ENCODE results near the gene MTHFD2.
"Not testable (repeated sequence)": the region's sequence is repeated elsewhere in the genome, so short reads cannot be mapped to it uniquely, and the experiment has no call there.

MTHFD2 gene

DNA sequence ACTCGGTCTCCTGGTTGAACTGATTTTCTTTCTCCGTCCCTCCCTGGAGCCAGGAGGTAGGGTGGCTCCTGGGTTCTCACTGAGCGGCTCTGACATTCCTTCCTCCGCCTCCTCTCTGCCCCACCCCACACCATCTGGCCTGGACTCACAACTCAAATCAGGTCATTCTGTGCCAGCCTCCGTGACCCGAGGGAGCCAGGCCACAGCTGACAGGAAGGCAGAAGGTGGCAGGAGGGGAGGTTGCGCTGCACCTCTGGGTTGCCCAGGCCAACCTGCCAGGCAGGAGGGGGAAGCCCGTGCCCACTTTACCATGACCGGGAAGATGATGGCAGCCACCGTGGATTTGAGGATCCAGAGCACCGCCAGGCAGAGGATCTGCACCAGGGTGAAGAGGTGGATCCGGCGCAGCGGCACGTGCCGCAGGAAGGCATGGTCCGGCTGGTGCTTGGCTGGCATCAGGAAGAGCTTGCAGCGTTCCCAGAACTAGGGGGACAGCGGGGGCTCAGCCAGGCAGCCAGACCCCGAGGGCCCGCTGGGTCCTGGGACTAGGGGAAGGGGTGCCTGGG is 28.3 kb downstream of the MTHFD2 start:
- H3K9me3 ChIP-seq (ENCODE audit: control insufficient read depth, insufficient read depth, low read length): no peaks in the 10 kb centered on the region
- no peaks in the 10 kb centered on the region for H3K27me3 ChIP-seq (ENCODE audit: control insufficient read depth, insufficient read depth, low read length)
- no peaks in the 10 kb centered on the region for H3K36me3 ChIP-seq (ENCODE audit: control insufficient read depth, insufficient read depth, low read length)
- peaks cover 1% of the 10 kb centered on the region; the same call in 1 of the 2 replicates for H3K4me1 ChIP-seq (ENCODE audit: control insufficient read depth, insufficient read depth, low read length)
- WGBS (ENCODE audit: insufficient coverage, insufficient read length): no CpG with 5 or more reads among the region's 21 CpGs
- no peak for DNase-seq (ENCODE audit: low read depth, low spot score)
- no peak overlapping the region for H3K4me3 ChIP-seq (ENCODE audit: low read length)
- H3K27ac ChIP-seq (ENCODE audit: low read length): no peak overlapping the region

DNA sequence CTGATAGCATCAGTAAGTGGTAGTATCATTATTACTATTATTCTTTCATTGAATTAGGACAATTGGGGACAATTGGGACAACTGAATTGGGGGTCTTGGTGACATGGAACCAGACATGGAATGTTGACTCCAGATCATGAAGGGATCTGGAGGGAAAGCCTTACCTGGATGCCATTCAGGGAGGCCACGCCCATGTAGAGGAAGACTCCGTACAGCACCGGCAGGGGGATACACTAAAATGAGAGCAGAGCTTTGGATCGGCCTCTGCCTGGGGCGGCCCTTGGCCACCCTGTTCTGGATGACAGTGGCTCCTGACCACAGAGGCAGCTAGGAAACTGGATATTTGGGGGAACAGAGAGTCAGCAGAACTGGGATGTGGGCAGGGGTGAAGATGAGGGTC is 29.2 kb downstream of the MTHFD2 start:
- Histone ChIP-seq H3K4me1 (ENCODE audit: control insufficient read depth, insufficient read depth, low read length) (peaks cover 1% of the 10 kb centered on the region; the same call in 1 of the 2 replicates), H3K27me3 (ENCODE audit: control insufficient read depth, insufficient read depth, low read length) (no peaks in the 10 kb centered on the region), H3K4me3 (ENCODE audit: low read length) (no peak overlapping the region), H3K27ac (ENCODE audit: low read length) (no peak overlapping the region), H3K36me3 (ENCODE audit: control insufficient read depth, insufficient read depth, low read length) (no peaks in the 10 kb centered on the region), H3K9me3 (ENCODE audit: control insufficient read depth, insufficient read depth, low read length) (no peaks in the 10 kb centered on the region)
- WGBS (ENCODE audit: insufficient coverage, insufficient read length): no CpG with 5 or more reads among the region's 5 CpGs
- DNase-seq (ENCODE audit: low read depth, low spot score): no peak

DNA sequence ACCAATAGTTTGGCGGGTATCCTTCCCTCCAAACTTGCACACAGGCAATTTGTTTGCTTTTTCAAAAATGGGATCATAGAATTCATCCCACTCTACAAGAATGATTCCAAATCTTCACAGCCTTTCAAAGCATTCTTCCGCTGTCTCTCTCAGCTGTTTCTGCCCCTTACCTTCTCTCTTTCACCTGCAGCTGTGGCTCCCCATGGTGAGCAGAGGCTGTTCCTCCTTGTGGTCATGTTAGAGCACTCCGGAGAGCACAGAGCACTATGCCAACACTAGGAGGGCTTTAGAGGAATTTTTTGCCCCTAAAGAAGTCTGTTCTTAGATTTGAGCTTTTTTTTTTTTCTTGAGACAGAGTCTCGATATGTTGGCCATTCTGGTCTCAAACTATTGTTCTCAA is 30.4 kb downstream of the MTHFD2 start:
- no peak for DNase-seq (ENCODE audit: low read depth, low spot score)
- Histone ChIP-seq H3K36me3 (ENCODE audit: control insufficient read depth, insufficient read depth, low read length) (no peaks in the 10 kb centered on the region), H3K9me3 (ENCODE audit: control insufficient read depth, insufficient read depth, low read length) (no peaks in the 10 kb centered on the region), H3K4me1 (ENCODE audit: control insufficient read depth, insufficient read depth, low read length) (peaks cover 1% of the 10 kb centered on the region; the same call in 1 of the 2 replicates), H3K27ac (ENCODE audit: low read length) (no peak overlapping the region), H3K4me3 (ENCODE audit: low read length) (no peak overlapping the region), H3K27me3 (ENCODE audit: control insufficient read depth, insufficient read depth, low read length) (no peaks in the 10 kb centered on the region)
- no CpG with 5 or more reads among the region's 4 CpGs for WGBS (ENCODE audit: insufficient coverage, insufficient read length)

DNA sequence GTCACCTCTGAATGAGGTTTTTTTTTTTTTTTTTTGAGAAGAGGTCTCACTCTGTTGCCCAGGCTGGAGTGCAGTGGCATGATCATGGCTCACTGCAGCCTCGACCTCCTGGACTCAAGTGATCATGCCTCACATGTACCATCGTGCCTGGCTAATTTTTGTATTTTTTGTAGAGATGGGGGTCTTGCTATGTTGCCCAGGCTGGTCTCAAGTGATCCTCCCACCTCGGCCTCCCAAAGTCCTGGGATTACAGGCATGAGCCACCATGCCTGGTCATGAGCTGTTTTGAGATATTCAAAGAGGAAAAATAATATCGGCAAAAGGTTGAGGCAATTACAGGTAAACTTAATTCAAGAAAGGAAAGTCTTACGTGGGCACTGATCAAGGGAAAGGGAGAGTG is 31.4 kb downstream of the MTHFD2 start:
- H3K36me3 ChIP-seq (ENCODE audit: control insufficient read depth, insufficient read depth, low read length); H3K27ac ChIP-seq (ENCODE audit: low read length); DNase-seq (ENCODE audit: low read depth, low spot score); H3K27me3 ChIP-seq (ENCODE audit: control insufficient read depth, insufficient read depth, low read length); H3K9me3 ChIP-seq (ENCODE audit: control insufficient read depth, insufficient read depth, low read length); H3K4me3 ChIP-seq (ENCODE audit: low read length); H3K4me1 ChIP-seq (ENCODE audit: control insufficient read depth, insufficient read depth, low read length): not testable (repeated sequence)
- no CpG with 5 or more reads among the region's 5 CpGs for WGBS (ENCODE audit: insufficient coverage, insufficient read length)

DNA sequence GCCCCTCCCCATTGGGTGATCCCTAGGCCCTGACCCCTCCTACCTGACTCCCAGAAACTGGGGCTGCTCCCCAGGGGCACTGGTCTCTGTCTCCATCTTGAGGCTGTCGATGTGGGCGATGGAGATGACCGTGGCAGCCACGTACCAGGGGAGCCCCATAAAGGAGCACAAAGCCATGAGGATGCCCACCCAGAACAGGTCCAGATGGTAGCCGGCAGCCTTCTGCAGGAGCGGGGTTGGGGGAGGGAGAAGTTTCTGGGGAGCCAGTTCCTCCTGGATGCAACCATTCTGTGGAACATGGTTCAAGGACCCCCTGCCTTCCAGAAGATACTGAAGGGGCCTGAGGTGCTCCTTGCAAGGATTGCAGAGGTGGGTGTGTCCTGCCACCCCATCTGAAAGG is 34.0 kb downstream of the MTHFD2 start:
- DNase-seq (ENCODE audit: low read depth, low spot score): no peak
- Histone ChIP-seq H3K27me3 (ENCODE audit: control insufficient read depth, insufficient read depth, low read length) (no peaks in the 10 kb centered on the region), H3K36me3 (ENCODE audit: control insufficient read depth, insufficient read depth, low read length) (no peaks in the 10 kb centered on the region), H3K9me3 (ENCODE audit: control insufficient read depth, insufficient read depth, low read length) (no peaks in the 10 kb centered on the region), H3K4me1 (ENCODE audit: control insufficient read depth, insufficient read depth, low read length) (0 out of 2 replicates have a peak, but pooled peaks cover 1% of the 10 kb centered on the region), H3K27ac (ENCODE audit: low read length) (no peak overlapping the region), H3K4me3 (ENCODE audit: low read length) (no peak overlapping the region)
- no CpG with 5 or more reads among the region's 6 CpGs for WGBS (ENCODE audit: insufficient coverage, insufficient read length)

DNA sequence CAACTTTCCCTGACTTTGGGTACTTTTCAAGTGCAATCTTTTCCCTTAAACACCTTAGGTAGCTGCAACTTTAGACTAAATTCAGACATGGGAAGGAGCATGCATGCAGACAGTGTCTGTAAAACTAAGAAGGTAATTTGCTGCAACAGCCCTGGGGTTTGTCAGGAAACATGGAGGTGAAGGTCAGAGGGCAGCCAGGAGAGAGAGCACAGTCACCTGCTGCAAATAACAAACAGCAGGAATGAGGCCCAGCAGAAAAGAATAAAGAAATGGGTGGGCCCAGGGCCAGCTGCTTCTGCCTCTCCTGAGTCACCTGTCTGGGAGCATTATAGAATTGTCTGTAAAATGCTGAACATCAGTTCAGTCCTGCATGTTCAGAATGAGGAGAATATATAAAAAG is 35.2 kb downstream of the MTHFD2 start:
- H3K27ac ChIP-seq (ENCODE audit: low read length): no peak overlapping the region
- no peaks in the 10 kb centered on the region for H3K36me3 ChIP-seq (ENCODE audit: control insufficient read depth, insufficient read depth, low read length)
- no peak overlapping the region for H3K4me3 ChIP-seq (ENCODE audit: low read length)
- H3K9me3 ChIP-seq (ENCODE audit: control insufficient read depth, insufficient read depth, low read length): no peaks in the 10 kb centered on the region
- H3K4me1 ChIP-seq (ENCODE audit: control insufficient read depth, insufficient read depth, low read length): no peaks in the 10 kb centered on the region
- no peaks in the 10 kb centered on the region for H3K27me3 ChIP-seq (ENCODE audit: control insufficient read depth, insufficient read depth, low read length)
- DNase-seq (ENCODE audit: low read depth, low spot score): no peak

DNA sequence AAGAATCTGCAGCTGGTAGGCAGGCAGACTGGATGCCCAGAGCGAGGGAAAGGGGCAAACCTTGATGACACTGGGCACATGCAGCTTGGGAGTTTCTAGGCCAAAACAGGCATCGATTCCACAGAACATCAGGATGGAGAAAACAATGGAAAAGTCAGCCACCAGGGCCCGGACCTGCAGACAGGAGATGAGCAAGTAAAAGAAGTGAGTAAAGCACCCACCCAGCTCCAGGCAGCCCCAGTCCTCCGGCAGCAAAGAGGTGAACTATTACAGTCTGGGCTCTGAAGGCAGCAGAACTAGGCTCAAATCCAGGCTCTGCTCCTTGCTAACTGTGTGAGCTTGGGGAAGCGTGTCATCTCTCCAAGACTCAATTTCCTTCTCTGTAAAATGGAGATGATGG is 36.6 kb downstream of the MTHFD2 start:
- no peaks in the 10 kb centered on the region for H3K9me3 ChIP-seq (ENCODE audit: control insufficient read depth, insufficient read depth, low read length)
- H3K4me3 ChIP-seq (ENCODE audit: low read length): no peak overlapping the region
- H3K27me3 ChIP-seq (ENCODE audit: control insufficient read depth, insufficient read depth, low read length): no peaks in the 10 kb centered on the region
- no peaks in the 10 kb centered on the region for H3K4me1 ChIP-seq (ENCODE audit: control insufficient read depth, insufficient read depth, low read length)
- no CpG with 5 or more reads among the region's 5 CpGs for WGBS (ENCODE audit: insufficient coverage, insufficient read length)
- no peak for DNase-seq (ENCODE audit: low read depth, low spot score)
- no peaks in the 10 kb centered on the region for H3K36me3 ChIP-seq (ENCODE audit: control insufficient read depth, insufficient read depth, low read length)
- no peak overlapping the region for H3K27ac ChIP-seq (ENCODE audit: low read length)

DNA sequence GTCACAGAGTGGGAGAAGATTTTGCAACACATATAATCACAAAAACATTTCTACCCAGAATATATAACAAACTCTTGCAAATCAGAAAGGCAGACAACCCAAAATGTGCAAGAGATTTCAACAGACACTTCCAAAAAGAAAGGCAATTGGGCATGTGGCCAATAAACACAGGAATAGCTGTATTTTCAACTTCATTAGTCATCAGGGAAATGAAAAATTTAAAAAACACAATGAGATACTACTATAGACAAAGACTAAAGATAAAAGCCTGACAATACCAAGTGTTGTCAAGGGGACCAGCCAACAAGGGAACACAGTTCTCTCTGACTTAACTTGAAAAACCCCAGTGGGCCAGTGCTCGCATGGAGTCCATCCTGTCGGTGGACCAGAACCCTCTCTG is 40.5 kb downstream of the MTHFD2 start:
- H3K27me3 ChIP-seq (ENCODE audit: control insufficient read depth, insufficient read depth, low read length): no peaks in the 10 kb centered on the region
- no peaks in the 10 kb centered on the region for H3K4me1 ChIP-seq (ENCODE audit: control insufficient read depth, insufficient read depth, low read length)
- no peaks in the 10 kb centered on the region for H3K36me3 ChIP-seq (ENCODE audit: control insufficient read depth, insufficient read depth, low read length)
- WGBS (ENCODE audit: insufficient coverage, insufficient read length): no CpG with 5 or more reads among the region's 2 CpGs
- H3K4me3 ChIP-seq (ENCODE audit: low read length): no peak overlapping the region
- H3K9me3 ChIP-seq (ENCODE audit: control insufficient read depth, insufficient read depth, low read length): no peaks in the 10 kb centered on the region
- no peak overlapping the region for H3K27ac ChIP-seq (ENCODE audit: low read length)
- no peak for DNase-seq (ENCODE audit: low read depth, low spot score)

DNA sequence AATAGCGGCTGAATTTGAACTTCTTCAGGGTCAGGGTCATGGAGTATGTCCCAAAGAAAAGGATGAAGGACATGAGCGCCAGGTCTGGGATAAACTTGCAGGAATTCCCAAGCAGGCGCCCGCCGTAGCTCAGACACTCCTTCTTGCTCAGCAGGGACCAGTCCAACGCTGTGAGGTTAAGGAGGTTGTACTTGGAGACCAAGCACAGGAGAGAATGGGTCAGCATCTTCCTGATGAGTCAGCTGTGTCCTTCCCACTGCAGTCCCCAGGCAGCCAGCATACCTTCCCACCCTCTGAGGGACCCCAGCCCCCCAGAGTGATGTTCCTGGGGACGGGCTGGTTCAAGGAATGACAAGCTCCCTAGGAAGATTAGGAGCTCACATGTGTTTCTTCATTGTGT is 40.9 kb downstream of the MTHFD2 start:
- no peak overlapping the region for H3K27ac ChIP-seq (ENCODE audit: low read length)
- no CpG with 5 or more reads among the region's 7 CpGs for WGBS (ENCODE audit: insufficient coverage, insufficient read length)
- no peak for DNase-seq (ENCODE audit: low read depth, low spot score)
- no peaks in the 10 kb centered on the region for H3K36me3 ChIP-seq (ENCODE audit: control insufficient read depth, insufficient read depth, low read length)
- no peak overlapping the region for H3K4me3 ChIP-seq (ENCODE audit: low read length)
- H3K27me3 ChIP-seq (ENCODE audit: control insufficient read depth, insufficient read depth, low read length): no peaks in the 10 kb centered on the region
- H3K9me3 ChIP-seq (ENCODE audit: control insufficient read depth, insufficient read depth, low read length): no peaks in the 10 kb centered on the region
- no peaks in the 10 kb centered on the region for H3K4me1 ChIP-seq (ENCODE audit: control insufficient read depth, insufficient read depth, low read length)

DNA sequence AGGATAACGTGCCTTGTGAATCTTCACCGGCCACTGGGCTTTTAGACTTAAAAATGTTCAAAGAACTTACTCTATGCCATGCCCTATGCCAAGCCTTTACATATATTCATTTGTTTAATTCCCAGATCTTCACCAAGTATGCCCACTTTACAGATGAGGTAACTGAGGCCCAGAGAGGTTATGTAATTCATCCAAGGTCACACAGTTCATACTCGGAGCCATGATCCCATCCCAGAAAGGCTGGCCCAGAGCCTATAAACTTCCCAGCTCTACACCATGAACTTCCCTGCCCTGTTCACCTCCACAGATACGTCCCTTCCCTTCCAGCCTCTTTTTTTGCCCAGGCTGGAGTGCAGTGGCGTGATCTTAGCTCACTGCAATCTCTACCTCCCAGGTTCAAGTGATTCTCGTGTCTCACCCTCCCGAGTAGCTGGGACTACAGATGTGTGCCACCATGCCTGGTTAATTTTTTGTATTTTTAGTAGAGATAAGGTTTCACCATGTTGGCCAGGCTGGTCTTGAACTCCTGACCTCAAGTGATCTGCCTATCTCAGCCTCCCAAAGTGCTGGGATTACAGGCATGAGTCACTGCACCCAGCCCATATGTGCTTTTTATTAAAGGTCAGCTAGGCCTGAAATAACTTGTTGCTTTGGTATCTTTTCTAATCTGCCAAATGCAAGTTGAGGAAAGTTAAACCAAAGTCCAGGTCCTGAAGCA is 44.1 kb downstream of the MTHFD2 start:
- no CpG with 5 or more reads among the region's 7 CpGs for WGBS (ENCODE audit: insufficient coverage, insufficient read length)
- DNase-seq (ENCODE audit: low read depth, low spot score): no peak
- no peak overlapping the region for H3K4me3 ChIP-seq (ENCODE audit: low read length)

DNA sequence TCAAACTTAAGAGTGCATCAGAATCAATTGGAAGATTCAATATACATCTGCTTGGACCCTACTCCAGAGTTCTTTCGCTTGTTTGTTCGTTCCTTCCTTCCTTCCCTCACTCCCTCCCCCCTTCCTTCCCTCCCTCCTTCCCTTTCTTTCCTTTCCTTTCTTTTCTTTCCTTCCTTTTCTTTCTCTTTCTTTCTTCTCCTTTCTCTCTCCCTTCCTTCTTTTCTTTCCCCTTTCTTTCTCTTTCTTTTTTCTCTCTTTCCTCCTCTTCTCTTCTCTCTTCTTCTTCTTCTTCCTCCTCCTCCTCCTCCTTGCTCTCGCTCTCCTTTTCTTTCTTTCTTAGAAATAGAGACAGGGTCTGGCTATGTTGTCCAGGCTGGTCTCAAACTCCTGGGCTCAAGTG is 45.9 kb downstream of the MTHFD2 start:
- WGBS (ENCODE audit: insufficient coverage, insufficient read length): no CpG with 5 or more reads among the region's 3 CpGs
- DNase-seq (ENCODE audit: low read depth, low spot score): no peak
- H3K36me3 ChIP-seq (ENCODE audit: control insufficient read depth, insufficient read depth, low read length): no peaks in the 10 kb centered on the region
- no peaks in the 10 kb centered on the region for H3K27me3 ChIP-seq (ENCODE audit: control insufficient read depth, insufficient read depth, low read length)
- no peak overlapping the region for H3K4me3 ChIP-seq (ENCODE audit: low read length)
- no peak overlapping the region for H3K27ac ChIP-seq (ENCODE audit: low read length)
- no peaks in the 10 kb centered on the region for H3K4me1 ChIP-seq (ENCODE audit: control insufficient read depth, insufficient read depth, low read length)
- no peaks in the 10 kb centered on the region for H3K9me3 ChIP-seq (ENCODE audit: control insufficient read depth, insufficient read depth, low read length)

More for the DNA sequence above, 44.1 kb downstream of the MTHFD2 start:
- H3K36me3 ChIP-seq (ENCODE audit: control insufficient read depth, insufficient read depth, low read length): no peaks in the 10 kb centered on the region
- no peak overlapping the region for H3K27ac ChIP-seq (ENCODE audit: low read length)
- H3K4me1 ChIP-seq (ENCODE audit: control insufficient read depth, insufficient read depth, low read length): no peaks in the 10 kb centered on the region
- no peaks in the 10 kb centered on the region for H3K27me3 ChIP-seq (ENCODE audit: control insufficient read depth, insufficient read depth, low read length)
- H3K9me3 ChIP-seq (ENCODE audit: control insufficient read depth, insufficient read depth, low read length): no peaks in the 10 kb centered on the region
